RCC 7860 (cell line): Measurements from ENCODE around the gene CMTR2.

ENCODE experiments used
- DNase-seq: peaks from one replicate; pipeline ENCODE4 v3.0.0-alpha.2; 2015; ENCODE audit warnings: low spot score
- FAIRE-seq: peaks from 2 replicates; lab custom pipeline; 2012; peaks lifted over from hg19 to GRCh38; lab: Jason Lieb, UNC

CMTR2 gene

DNA sequence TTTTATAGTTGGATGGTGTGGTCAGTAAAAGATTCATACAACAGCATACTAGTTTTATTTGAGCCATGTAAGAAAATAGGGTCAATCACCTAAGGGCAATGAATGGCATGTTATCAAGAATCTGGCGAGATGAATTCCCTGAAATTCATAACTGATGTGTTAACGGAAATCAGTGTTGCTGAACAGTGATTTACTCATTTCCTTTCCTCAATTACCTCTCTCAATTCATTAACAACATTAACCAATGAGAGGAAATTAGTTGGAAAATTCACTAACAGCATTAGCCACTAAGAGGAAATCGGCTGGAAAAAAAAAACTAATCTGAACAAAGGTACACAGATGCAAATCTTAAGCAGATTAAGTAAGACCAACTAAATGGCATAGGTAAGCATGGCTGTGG lies 6.3 kb downstream of the CMTR2 start:
- DNase-seq (no peak), FAIRE-seq (no peak)

DNA sequence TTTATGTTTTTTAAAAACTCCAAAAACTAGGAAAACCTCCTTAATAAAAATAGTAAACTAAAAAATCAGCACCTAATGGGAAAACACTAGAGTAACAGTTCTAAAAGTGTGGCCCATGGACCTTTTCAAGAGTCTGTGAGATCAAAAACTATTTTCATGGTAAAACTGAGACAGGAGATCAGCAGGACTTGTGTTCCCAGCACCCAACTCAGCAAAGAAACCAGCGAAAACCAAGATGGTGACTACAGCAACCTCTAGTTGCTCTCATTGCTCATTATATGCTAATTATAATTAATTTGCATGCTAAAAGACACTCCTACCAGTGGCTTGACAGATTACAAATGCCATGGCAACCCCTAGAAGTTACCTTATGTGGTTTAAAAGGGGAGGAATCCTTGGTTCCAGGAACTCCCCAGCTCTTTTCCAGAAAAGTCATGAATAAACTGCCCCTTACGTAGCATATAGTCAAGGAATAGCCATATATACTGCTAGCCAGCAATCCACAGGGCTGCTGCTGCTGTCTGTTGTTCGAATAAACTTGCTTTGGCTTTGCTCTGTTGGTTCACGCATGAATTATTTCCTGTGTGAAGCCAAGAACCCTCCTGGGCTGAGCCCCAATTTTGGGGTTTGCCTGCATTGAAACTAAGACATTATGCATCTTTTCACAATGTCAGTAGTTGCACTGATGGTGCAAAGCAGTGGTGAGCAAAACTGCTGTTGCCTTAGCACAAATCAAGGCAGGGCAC lies 12.4 kb downstream of the CMTR2 start:
- DNase-seq (no peak), FAIRE-seq (no peak)

DNA sequence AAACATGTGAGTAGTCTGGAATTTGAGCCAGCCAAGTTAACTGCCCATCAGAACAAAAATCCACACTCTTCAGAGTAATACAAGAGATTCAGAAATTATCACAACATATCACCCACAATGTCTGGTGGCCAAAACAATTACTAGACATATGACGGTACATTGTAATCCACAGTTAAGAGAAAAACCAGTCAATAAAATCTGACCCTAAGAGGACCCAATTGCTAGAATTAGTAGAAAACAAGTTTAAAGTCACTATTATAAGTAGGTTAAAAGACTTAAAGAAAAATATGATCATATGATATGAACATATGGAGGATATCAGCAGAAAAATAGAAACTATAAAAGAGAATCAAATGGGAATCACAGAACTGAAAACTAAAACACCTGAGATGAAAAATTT lies 15.8 kb downstream of the CMTR2 start:
- FAIRE-seq (no peak), DNase-seq (no peak)

DNA sequence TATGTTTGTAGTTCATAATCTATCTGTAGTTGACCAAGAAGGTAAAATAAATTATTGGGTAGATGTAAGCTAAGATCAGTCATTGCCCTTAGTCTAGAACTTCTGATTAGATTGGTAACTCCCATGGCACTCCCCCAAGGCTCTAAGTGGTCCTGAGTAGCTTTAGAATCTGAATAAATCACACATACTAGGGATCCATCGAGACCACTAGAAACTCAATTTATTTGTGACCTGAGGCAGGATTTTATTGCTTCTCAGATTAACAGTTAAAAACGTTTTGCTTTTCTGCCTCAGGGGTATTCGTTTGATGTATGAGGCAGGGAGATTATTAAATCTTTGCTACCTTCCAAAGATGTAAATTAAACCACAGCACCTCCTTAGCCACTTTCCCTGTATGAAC lies 24.9 kb downstream of the CMTR2 start:
- FAIRE-seq, result no peak
- no peak for DNase-seq

DNA sequence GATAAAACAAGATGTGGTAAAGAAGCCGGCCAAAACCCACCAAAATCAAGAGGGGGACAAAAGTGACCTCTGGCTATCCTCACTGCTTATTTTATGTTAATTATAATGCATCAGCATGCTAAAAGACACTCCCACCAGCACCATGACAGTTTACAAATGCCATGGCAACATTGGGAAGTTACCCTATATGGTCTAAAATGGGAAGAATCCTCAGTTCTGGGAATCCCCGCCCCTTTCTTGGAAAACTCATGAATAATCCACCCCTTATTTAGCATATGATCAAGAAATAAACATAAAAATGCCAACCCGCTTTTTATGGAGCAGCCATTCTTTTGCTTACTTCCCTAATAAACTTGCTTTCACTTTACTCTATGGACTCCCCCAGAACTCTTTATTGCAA lies 25.6 kb downstream of the CMTR2 start:
- FAIRE-seq (no peak), DNase-seq (no peak)

DNA sequence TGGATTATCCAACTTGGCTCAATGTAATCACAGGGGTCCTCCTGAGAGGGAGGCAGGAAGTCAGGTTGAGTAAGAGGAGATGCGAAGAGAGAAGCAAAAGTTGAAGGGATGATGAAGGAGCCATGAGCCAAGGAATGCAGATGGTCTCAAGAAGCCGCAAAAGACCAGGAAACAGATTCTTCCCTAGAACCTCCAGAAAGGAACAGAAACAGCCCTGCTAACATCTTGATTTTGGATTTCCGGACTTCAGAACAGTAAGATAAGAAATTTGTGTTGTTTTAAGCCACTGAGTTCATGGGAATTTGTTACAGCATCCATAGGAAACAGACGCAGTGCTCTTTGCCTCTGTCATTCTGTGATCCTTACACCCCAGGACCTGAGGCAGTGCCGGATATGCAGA lies 26.8 kb downstream of the CMTR2 start:
- no peak for DNase-seq
- FAIRE-seq, result no peak

DNA sequence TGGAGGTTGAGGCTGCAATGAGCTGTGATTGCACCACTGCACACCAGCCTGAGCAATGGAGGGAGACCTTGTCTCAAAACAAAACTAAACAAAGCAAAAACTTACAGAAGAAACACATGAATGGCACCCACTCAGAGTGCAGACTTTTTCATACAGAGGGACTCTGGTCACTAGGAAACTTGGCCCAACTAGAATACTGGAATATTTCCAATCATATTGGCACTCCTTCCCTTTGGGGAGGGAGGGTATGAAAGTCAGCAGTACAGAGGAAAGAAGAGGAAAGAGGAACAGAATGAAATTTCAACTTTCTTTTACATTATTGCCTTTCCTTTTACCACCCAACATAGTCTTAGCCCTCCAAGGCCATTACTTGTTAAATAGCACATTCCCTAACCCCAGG lies 28.2 kb downstream of the CMTR2 start:
- DNase-seq (no peak), FAIRE-seq (no peak)

DNA sequence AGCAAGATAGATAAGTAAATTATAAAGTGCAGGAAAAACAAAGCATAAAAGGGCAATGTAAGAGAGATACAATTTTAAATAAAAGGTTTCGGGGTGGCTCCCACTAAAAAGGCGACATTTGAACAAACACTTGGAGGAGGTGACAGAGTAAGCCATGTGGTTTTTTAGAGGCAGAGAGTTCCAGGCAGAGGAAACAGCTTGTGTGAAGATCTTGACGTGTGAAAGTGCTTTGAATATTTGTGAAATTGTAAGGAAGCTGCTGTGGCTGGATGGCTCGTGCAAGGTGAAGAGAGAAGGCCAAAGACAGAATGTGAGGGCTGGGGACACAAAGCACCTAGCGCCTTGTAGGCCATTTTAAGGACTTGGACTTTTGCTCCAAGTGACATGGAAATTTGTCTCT lies 30.1 kb downstream of the CMTR2 start:
- no peak for DNase-seq
- no peak for FAIRE-seq

DNA sequence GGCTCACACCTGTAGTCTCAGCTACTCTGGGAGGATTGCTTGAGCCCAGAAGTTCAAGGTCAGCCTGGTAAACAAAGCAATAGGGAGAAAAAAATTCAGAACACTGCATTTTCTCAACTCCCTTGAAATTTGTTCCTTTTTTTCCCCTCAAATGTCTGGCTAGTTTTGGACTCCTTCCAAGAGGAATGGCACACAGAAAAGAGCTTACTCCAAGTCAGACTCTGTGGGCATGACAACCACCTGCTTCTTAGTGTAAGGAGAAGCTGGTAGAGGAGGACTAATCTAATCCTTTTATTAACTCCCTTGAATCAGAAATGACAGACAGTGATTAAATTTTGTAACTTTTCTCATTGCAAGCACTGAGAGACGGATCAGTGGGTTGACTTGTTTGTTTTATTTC lies 30.8 kb downstream of the CMTR2 start:
- DNase-seq, result no peak
- FAIRE-seq, result no peak

DNA sequence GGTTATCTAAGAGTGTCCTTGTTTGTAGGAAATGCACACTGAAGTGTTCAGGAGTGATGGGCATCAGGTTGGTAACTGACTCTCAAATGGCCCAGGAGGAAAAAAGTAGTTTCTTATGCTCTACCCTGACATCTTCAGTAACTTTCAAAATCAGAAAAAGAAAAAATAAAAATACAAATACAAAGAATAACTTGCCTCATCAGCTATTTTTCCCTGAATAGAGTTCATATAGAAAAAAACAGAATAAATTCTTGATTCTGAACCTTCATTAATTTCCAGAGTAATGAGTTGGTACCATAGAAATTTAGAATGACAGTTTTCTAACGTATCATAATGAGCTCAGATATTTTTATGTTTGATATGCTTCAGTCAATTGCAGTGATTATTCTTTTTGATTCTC lies 31.4 kb downstream of the CMTR2 start:
- no peak for DNase-seq
- FAIRE-seq, result no peak

DNA sequence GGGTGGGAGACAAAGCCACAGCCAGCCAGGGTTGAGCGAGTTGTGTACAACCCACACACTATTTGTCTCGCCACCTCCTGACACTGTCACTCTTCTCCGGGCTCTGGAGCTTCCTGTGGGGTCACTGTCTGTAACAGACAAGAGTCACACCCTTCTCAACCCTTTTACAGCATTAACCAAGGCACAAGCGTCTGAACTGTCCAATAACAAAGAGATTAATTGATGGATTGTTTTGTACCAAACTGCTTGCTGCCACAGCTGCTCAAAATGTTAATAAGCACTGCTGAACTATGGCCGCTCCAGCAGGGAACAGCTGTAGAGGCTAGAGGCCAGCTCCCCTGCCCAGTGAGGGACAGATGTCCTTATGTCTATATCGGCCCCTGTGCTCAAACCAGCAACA lies 33.5 kb downstream of the CMTR2 start:
- no peak for FAIRE-seq
- no peak for DNase-seq

DNA sequence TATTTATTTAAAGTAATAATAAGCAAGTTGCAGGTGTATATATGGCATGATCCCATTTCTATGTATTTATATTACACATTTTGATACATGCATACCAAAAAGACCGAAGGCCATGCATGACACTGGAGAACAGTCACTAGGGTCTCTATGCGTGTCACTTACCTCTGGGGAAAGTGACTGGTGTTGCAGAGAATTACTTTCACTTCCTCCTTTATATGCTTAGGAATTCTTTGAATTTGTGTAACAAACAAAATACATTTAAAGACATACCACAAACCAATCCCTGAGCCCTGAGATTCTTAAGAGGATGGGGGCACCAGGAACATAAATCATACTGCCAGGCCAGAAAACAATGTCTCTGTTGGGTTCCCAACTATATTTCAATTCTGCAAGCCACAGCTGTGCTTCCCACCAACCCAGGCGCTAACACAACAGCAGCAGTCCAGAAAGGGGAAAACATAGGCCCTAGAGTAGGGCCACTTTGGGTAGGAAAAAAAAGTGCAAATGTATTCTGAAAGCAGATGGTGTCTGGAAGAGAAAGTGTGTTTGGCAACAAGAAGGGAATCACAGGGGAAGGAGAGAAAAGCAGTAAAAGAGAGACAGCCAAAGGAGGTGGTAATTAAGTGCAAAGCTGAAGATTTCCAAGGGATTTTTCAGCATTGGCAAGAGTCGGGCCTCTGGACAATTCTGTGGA lies 34.2 kb downstream of the CMTR2 start:
- DNase-seq (no peak), FAIRE-seq (no peak)

DNA sequence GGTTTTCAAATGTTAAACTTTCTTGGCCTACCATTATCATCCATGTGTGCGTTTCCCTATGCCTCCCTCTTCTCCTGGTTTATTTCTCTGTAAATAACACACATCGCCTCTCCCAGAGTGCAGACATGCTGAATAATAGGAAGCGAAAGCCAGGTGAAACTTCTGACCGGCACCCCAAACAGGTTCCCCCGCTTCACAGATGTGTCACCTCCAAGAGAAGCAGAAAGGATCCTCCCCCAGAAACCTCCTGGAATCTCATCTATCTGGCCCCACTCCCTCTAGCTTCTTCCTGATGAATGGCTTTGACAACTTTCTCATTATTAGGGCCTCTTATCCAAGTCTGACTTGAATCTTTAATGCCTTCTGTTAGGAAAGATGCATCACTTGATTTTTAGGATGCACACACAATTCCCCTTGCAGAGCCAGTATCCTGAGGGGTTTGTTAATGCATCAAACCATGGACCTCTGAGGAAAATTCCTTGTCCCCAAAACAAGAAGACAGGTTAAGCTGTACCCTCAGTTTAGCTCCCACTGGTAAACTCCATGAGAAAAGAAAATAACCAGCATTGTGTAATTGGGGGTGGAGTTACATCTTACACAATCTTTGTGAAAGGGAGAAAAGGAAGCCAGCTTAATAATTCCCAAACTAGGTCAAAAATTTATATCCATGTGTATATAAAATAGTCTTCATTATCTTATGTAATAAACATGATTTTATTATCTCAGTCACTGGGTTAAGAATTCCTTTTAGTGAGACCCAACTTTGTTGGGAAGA lies 38.6 kb downstream of the CMTR2 start:
- FAIRE-seq, result no peak
- no peak for DNase-seq

DNA sequence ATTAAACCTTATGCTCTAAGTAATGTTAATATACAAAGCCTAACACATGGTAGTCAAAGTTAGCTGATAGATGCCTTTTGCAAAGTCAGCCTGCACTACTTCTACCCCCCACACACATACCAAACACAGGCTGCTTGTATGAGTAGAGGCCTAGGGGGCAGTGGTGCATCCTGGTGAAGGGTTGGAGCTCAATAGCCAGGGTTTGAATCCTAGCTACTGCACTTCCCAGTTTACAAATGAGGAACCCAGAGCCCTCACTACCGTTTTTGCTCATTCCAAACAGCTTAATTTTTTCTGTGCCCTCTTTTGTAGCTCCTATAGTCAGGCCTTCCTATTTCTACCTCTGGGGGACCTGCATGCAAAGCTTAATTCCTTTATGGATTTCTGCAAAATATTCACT lies 39.8 kb downstream of the CMTR2 start:
- DNase-seq (no peak), FAIRE-seq (no peak)

DNA sequence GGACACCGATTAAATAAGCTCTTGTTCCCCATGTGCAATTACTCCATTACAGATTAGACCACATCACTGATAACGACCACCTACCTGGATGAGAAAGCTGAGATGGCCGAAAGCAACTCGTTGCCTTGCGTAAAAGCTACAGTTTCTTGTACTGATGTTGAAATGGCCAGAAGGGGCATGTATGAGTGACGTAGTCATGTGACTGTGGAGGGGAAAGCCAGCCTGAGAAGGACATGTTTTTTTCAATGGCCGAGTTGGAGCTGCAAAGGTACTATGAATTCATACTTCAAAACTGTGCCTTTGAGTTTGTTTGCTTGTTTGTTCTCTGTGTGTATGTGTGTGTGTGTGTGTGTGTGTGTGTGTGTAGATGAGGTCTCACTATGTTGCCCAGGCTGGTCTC lies 41.7 kb downstream of the CMTR2 start:
- FAIRE-seq (no peak), DNase-seq (no peak)

DNA sequence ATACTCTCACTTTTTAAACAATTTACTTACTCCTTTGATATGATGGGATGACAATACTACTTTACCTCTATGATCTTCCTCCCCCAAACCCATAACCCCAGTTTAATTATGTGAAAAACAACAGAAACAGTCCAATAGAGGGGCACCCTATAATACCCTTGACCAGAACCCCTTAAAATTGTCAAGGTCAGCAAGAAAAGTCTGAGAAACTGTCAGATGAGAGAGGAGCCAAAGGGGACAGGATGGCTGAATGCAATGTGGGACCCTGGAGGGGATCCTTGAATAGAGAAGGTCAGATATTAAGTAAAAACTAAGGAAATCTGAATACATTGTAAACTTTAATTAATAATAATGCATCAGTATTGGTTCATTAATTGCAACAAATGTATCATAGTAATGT lies 42.9 kb downstream of the CMTR2 start:
- FAIRE-seq, result no peak
- no peak for DNase-seq

DNA sequence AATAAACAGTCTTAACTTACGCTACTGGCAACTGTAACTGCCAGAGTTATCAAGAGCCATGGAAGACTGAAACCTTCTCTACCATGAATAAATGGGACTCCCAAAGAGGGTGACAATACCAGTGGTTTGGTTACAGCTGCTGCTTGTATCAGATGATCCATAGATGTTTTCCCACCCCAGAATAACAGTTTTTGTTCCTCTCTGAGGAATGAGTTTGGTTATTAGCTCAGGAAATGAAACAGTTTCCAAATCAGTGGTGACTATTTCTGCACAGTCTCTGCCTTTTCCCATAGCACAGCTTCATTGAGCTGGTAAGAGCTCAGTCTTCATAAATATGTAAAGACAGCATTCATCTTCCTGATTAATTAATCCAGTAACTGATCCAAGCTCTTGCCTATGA lies 44.7 kb downstream of the CMTR2 start:
- no peak for FAIRE-seq

DNA sequence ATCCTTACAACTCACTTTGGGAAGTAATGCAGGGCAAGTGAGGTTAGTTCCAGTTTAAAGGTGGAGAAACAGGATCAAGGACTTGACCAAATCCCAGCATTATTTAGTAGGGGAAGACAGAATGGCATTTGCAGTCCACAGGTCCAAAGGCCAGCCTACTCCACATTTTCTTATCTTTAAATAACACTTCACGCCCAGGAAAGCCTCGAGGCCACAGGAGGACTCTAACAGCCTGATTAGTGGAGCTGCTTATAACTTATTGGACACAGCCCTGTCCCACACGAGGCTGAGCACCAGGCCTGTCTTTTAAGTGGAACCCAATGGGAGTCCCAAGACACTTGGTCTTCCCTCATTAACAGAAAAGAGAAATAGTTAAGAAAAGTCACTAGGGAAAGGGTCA lies 46.6 kb downstream of the CMTR2 start:
- DNase-seq (no peak), FAIRE-seq (no peak)

More for the DNA sequence above, 44.7 kb downstream of the CMTR2 start:
- DNase-seq, result no peak

DNA sequence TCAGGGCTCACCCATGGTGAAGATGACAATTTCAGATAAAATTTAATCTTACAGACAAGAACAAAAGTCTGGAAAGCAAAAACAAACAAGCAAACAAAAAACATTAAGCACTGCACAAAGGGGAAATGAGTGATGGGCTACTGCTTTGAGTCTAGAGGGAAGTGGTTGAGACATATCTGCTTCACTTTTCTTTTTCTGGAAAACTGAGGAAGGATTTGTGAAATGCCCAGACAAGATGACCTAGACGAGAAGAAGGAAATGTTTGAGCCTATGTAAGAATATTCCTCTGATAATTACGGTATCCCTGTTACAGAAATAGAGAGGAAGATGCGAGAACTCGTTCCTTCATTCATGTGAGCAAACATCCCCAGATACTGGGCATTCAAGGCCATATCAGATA lies 47.2 kb downstream of the CMTR2 start:
- no peak for DNase-seq
- FAIRE-seq, result no peak
